ENCODE data around the gene LRTM2. TPM values are rescaled to one million over a fixed set of nuclear protein-coding genes. Genes with fewer than 3 reads are reported as not detected.

Gene LRTM2
- total RNA-seq, 2 experiments from 2014 or later, result not detected

- Histone ChIP-seq H2AFZ (ENCODE audit: low read length) (no peak overlapping the region), H3K9me3 (ENCODE audit: low read length) (no peaks in the 10 kb centered on the region), H3K4me2 (ENCODE audit: low read length) (no peak overlapping the region), H3K9me2 (ENCODE audit: insufficient read depth, low read length) (no peaks in the 10 kb centered on the region), H3K4me1 (ENCODE audit: insufficient read depth, low read length, poor library complexity, severe bottlenecking) (no peaks in the 10 kb centered on the region), H3K4me3 (ENCODE audit: low read depth, low read length, poor library complexity, severe bottlenecking) (no peak overlapping the region), H4K20me1 (ENCODE audit: insufficient read depth, low read length) (no peaks in the 10 kb centered on the region), H3K79me2 (ENCODE audit: insufficient read depth, low read depth, low read length) (no peaks in the 10 kb centered on the region), H3K36me3 (ENCODE audit: insufficient read depth, low read length) (no peaks in the 10 kb centered on the region), H3K27ac (ENCODE audit: low read depth, low read length, poor library complexity, severe bottlenecking) (no peak overlapping the region)
- no TSS peak for BruUV-seq (replicated peaks)
- intact Hi-C loops (cut with micrococcal nuclease; ENCODE audit: unreplicated experiment), result no loop called here
- POLR2A ChIA-PET, result no interaction called here
- CTCF ChIA-PET (ENCODE audit: unreplicated experiment), result no interaction called here
- TF ChIP-seq EZH2phosphoT487 (IDR thresholded peaks at IDR 0.05; ENCODE audit: borderline replicate concordance, low read depth, low read length) (no peak), CTCF (conservative IDR thresholded peaks at IDR 0.05; ENCODE audit: low read length) (no peak)
- no peak for DNase-seq (ENCODE audit: low spot score)
Observed at GRCh38 chr12:1835211-1836131, 15.1 kb downstream of the LRTM2 start.

GRCh38 chr12:1836241-1836803 lies 16.0 kb downstream of the LRTM2 start:
- POLR2A ChIA-PET, result interaction anchor here (0.6 kb wide), 1 partner anchor 57 kb away, joined by 3 read pairs; no protein-coding TSS in a partner anchor
- Histone ChIP-seq H3K27ac (ENCODE audit: low read depth, low read length, poor library complexity, severe bottlenecking) (no peak overlapping the region), H2AFZ (ENCODE audit: low read length) (no peak overlapping the region), H3K4me1 (ENCODE audit: insufficient read depth, low read length, poor library complexity, severe bottlenecking) (no peaks in the 10 kb centered on the region), H3K9me2 (ENCODE audit: insufficient read depth, low read length) (no peaks in the 10 kb centered on the region), H3K4me2 (ENCODE audit: low read length) (no peak overlapping the region), H3K79me2 (ENCODE audit: insufficient read depth, low read depth, low read length) (no peaks in the 10 kb centered on the region), H3K4me3 (ENCODE audit: low read depth, low read length, poor library complexity, severe bottlenecking) (no peak overlapping the region), H3K9me3 (ENCODE audit: low read length) (no peaks in the 10 kb centered on the region), H4K20me1 (ENCODE audit: insufficient read depth, low read length) (no peaks in the 10 kb centered on the region), H3K36me3 (ENCODE audit: insufficient read depth, low read length) (no peaks in the 10 kb centered on the region)
- intact Hi-C loops (cut with micrococcal nuclease; ENCODE audit: unreplicated experiment), result no loop called here
- no peak for DNase-seq (ENCODE audit: low spot score)
- CTCF ChIA-PET (ENCODE audit: unreplicated experiment), result no interaction called here
- no TSS peak for BruUV-seq (replicated peaks)
- TF ChIP-seq EZH2phosphoT487 (IDR thresholded peaks at IDR 0.05; ENCODE audit: borderline replicate concordance, low read depth, low read length) (no peak), CTCF (conservative IDR thresholded peaks at IDR 0.05; ENCODE audit: low read length) (no peak)
